Common myeloid progenitor, CD34-positive (primary cell): Measurements from ENCODE around the gene SLC2A13.
"Not testable (repeated sequence)": the region's sequence is repeated elsewhere in the genome, so short reads cannot be mapped to it uniquely, and the experiment has no call there.

ENCODE experiments used
- CTCF ChIA-PET: fragments of 350-600 bp; sonication (Branson Sonifier 250); formaldehyde crosslinking; loops from one replicate; lab custom pipeline; 2021; ENCODE audit warnings: antibody characterized with exemption; lab: Charles Lee
- POLR2A ChIA-PET: fragments of 350-600 bp; sonication (Branson Sonifier 250); formaldehyde crosslinking; loops from one replicate; lab custom pipeline; 2021; ENCODE audit warnings: antibody characterized with exemption; lab: Charles Lee
- DNase-seq, 3 donors: peaks; one replicate each; pipeline versions ENCODE4 v3.0.0 to v3.0.0-alpha.2; 2013
- H3K27ac ChIP-seq, 2 experiments: 1 replicate in 1 of 2; 2 replicates in 1 of 2; pipeline ENCODE4 v1.7.0; 2013; ENCODE audit warnings: inconsistent platforms in 2 of 2, low read length in 2 of 2, mild to moderate bottlenecking in 2 of 2, low read depth in 1 of 2, moderate library complexity in 1 of 2; ENCODE audit not compliant: severe bottlenecking in 2 of 2, insufficient read depth in 1 of 2, poor library complexity in 1 of 2
- H3K27me3 ChIP-seq, 5 experiments: replicated peaks in 2 of 5; 1 replicate in 3 of 5; 2 replicates in 2 of 5; pipeline versions ENCODE4 v1.6.1 to v1.7.0; 2013; ENCODE audit warnings: low read length in 4 of 5, mild to moderate bottlenecking in 2 of 5, moderate library complexity in 2 of 5, inconsistent platforms in 1 of 5; ENCODE audit not compliant: insufficient read depth in 5 of 5, control insufficient read depth in 4 of 5
- H3K36me3 ChIP-seq, 4 experiments: 1 replicate in 2 of 4; 2 replicates in 2 of 4; pipeline versions ENCODE4 v1.6.1 to v1.7.0; 2013; ENCODE audit warnings: low read length in 3 of 4, control low read depth in 1 of 4, mild to moderate bottlenecking in 1 of 4; ENCODE audit not compliant: control insufficient read depth in 4 of 4, insufficient read depth in 4 of 4
- H3K4me1 ChIP-seq, 4 experiments: 1 replicate in 3 of 4; 2 replicates in 1 of 4; pipeline versions ENCODE4 v1.6.1 to v1.7.1; 2013; ENCODE audit warnings: low read length in 3 of 4, mild to moderate bottlenecking in 3 of 4, control low read depth in 1 of 4, inconsistent platforms in 1 of 4, moderate library complexity in 1 of 4; ENCODE audit not compliant: control insufficient read depth in 4 of 4, insufficient read depth in 4 of 4; ENCODE audit errors: control extremely low read depth in 1 of 4
- H3K4me3 ChIP-seq, 7 experiments: 1 replicate in 4 of 7; 2 replicates in 3 of 7; pipeline versions ENCODE4 v1.5.1 to v1.7.0; 2013; ENCODE audit warnings: mild to moderate bottlenecking in 7 of 7, low read length in 6 of 7, moderate library complexity in 6 of 7, inconsistent platforms in 2 of 7, low read depth in 2 of 7, control low read depth in 1 of 7; ENCODE audit not compliant: insufficient read depth in 4 of 7, control insufficient read depth in 1 of 7; ENCODE audit errors: extremely low read depth in 1 of 7
- H3K9me3 ChIP-seq, 5 experiments: 1 replicate in 4 of 5; 2 replicates in 1 of 5; pipeline versions ENCODE4 v1.6.1 to v1.7.1; 2013; ENCODE audit warnings: low read length in 4 of 5, mild to moderate bottlenecking in 2 of 5, inconsistent platforms in 1 of 5, low read depth in 1 of 5, moderate library complexity in 1 of 5; ENCODE audit not compliant: control insufficient read depth in 4 of 5, insufficient read depth in 2 of 5; ENCODE audit errors: control extremely low read depth in 1 of 5
- WGBS: methylation state at CpG from one replicate; pipeline ENCODE4 v1.1.5; 2013; ENCODE audit not compliant: insufficient coverage; 5-methylcytosine and 5-hydroxymethylcytosine counted together

The SLC2A13 gene

GRCh38 chr12:40033242-40033630 is 72.6 kb downstream of the SLC2A13 start:
- H3K4me1 ChIP-seq, result no peaks in the 10 kb centered on the region
- no peaks in the 10 kb centered on the region for H3K36me3 ChIP-seq
- peak in 1 of 3 donors; percentile 8 for DNase-seq
- no peak overlapping the region for H3K4me3 ChIP-seq
- ChIA-PET CTCF (interaction anchor here (1.1 to 2.9 kb wide), 3 partner anchors 22 to 49 kb away, joined by 3 to 12 read pairs (median 5); no protein-coding TSS in a partner anchor), POLR2A (no interaction called here)
- no peak overlapping the region for H3K27ac ChIP-seq
- H3K27me3 ChIP-seq, result no peaks in the 10 kb centered on the region
- H3K9me3 ChIP-seq, result no peaks in the 10 kb centered on the region

GRCh38 chr12:40032433-40033241 is 73.2 kb downstream of the SLC2A13 start:
- POLR2A ChIA-PET, result no interaction called here
- WGBS, result no CpG with 5 or more reads among the region's 5 CpGs
- Histone ChIP-seq H3K4me3 (no peak overlapping the region), H3K9me3 (no peaks in the 10 kb centered on the region), H3K4me1 (no peaks in the 10 kb centered on the region), H3K27ac (no peak overlapping the region), H3K36me3 (no peaks in the 10 kb centered on the region), H3K27me3 (no peaks in the 10 kb centered on the region)
- DNase-seq, result no peak
- CTCF ChIA-PET, result interaction anchor here (1.1 to 2.9 kb wide), 3 partner anchors 22 to 50 kb away, joined by 3 to 12 read pairs (median 5); no protein-coding TSS in a partner anchor

DNA sequence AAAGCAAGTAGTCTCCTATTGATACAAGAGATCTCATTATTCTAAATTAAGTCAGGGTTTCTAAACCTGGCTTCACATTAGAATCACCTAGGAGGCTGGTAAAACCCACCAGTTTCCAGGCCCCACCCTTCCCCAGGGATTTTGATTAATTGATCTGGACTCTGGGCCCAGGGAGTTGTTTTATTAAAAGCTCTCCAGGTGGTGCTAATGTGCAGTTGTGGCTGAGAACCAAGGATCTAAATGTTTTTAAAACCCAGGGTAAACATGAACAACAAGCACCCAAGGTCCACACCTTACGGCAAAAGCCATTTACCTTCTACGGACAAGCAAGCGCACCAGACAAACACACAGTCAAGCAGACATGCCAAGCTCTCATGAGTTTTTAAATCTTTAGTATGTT is 73.9 kb downstream of the SLC2A13 start:
- WGBS, result 82% methylated on average over 2 of the region's 3 CpGs
- H3K4me1 ChIP-seq, result no peaks in the 10 kb centered on the region
- no peak overlapping the region for H3K4me3 ChIP-seq

GRCh38 chr12:40030970-40031369 is 74.9 kb downstream of the SLC2A13 start:
- H3K36me3 ChIP-seq, H3K27ac ChIP-seq, H3K27me3 ChIP-seq, H3K4me3 ChIP-seq, H3K4me1 ChIP-seq, POLR2A ChIA-PET, DNase-seq, H3K9me3 ChIP-seq: not testable (repeated sequence)
- CTCF ChIA-PET, result interaction anchor here (1.4 kb wide), 1 partner anchor 19 kb away, joined by 3 read pairs; no protein-coding TSS in a partner anchor
- WGBS, result no CpG with 5 or more reads among the region's 9 CpGs

More for the DNA sequence above, 73.9 kb downstream of the SLC2A13 start:
- H3K9me3 ChIP-seq, result no peaks in the 10 kb centered on the region
- H3K27me3 ChIP-seq, result no peaks in the 10 kb centered on the region
- ChIA-PET POLR2A (no interaction called here), CTCF (interaction anchor here (1.4 to 1.8 kb wide), 2 partner anchors 20 to 51 kb away, joined by 3 to 5 read pairs; no protein-coding TSS in a partner anchor)
- H3K27ac ChIP-seq, result no peak overlapping the region
- DNase-seq, result no peak
- H3K36me3 ChIP-seq, result no peaks in the 10 kb centered on the region

- WGBS, result 96% methylated on average over 3 of the region's 5 CpGs
- Histone ChIP-seq H3K4me3 (no peak overlapping the region), H3K27ac (no peak overlapping the region), H3K4me1 (peaks cover 0 to 4% (median 0%) of the 10 kb centered on the region in 4 experiments), H3K27me3 (no peaks in the 10 kb centered on the region), H3K9me3 (no peaks in the 10 kb centered on the region), H3K36me3 (no peaks in the 10 kb centered on the region)
- ChIA-PET CTCF (no interaction called here), POLR2A (no interaction called here)
- DNase-seq, result no peak
These were observed 77.6 kb downstream of the SLC2A13 start for GRCh38 chr12:40028296-40028695.

GRCh38 chr12:40022850-40023249 is 83.0 kb downstream of the SLC2A13 start:
- no peaks in the 10 kb centered on the region for H3K27me3 ChIP-seq
- POLR2A ChIA-PET, result no interaction called here
- H3K9me3 ChIP-seq, result no peaks in the 10 kb centered on the region
- H3K4me1 ChIP-seq, result peaks cover 0 to 4% (median 0%) of the 10 kb centered on the region in 4 experiments
- DNase-seq, result no peak
- no peaks in the 10 kb centered on the region for H3K36me3 ChIP-seq
- no peak overlapping the region for H3K27ac ChIP-seq
- CTCF ChIA-PET, result interaction anchor here (1.0 to 2.2 kb wide), 4 partner anchors 10 to 83 kb away, joined by 3 to 6 read pairs (median 5); partner anchors contain the start of gene SLC2A13
- H3K4me3 ChIP-seq, result no peak overlapping the region

GRCh38 chr12:40020261-40020691 is 85.6 kb downstream of the SLC2A13 start:
- CTCF ChIA-PET, result interaction anchor here (1.3 kb wide), 1 partner anchor 16 kb away, joined by 3 read pairs; no protein-coding TSS in a partner anchor
- H3K36me3 ChIP-seq, result no peaks in the 10 kb centered on the region
- 93% methylated on average over 4 of the region's 4 CpGs for WGBS
- H3K4me1 ChIP-seq, result peaks cover 0 to 4% (median 0%) of the 10 kb centered on the region in 4 experiments
- no peaks in the 10 kb centered on the region for H3K9me3 ChIP-seq
- no peaks in the 10 kb centered on the region for H3K27me3 ChIP-seq
- POLR2A ChIA-PET, result no interaction called here
- H3K4me3 ChIP-seq, result no peak overlapping the region
- no peak for DNase-seq
- no peak overlapping the region for H3K27ac ChIP-seq
